Measurements from ENCODE around the gene PTPN20. TPM values are rescaled to one million over a fixed set of nuclear protein-coding genes. Genes with fewer than 3 reads are reported as not detected.

Gene PTPN20
- total and polyA plus RNA-seq, 2 of the 8 experiments (the other 6 are each of a cell fraction or from before 2014, with no cell fraction given) = not detected

DNA sequence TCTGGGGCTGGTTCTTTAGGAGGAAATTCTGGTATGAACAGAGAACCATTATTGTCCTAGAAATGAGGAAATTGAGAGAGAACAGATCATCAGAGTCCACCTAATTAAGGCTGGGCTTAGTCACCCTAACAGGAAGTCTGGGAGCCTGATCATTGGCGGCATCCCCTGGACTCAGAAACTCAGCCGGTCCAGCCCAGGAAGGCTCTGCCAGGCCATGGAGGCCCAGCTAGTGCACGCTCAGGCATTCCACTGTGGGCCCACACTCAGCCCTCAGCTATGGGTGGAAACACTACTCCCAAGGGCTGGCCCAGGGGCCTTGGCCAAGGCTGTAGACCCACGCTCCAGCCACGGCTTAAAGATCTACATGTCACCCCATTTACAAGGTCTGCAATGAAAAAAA lies 109.2 kb downstream of the PTPN20 start (continued):
- TF ChIP-seq ZNF274 (IDR thresholded peaks at IDR 0.05; ENCODE audit: borderline replicate concordance, extremely low read depth, low read length) (no peak), TEAD4 (IDR thresholded peaks at IDR 0.05; ENCODE audit: low read depth, low read length) (no peak), RAD21 (IDR thresholded peaks at IDR 0.05 in 1 of 2, conservative IDR thresholded peaks at IDR 0.05 in 1 of 2; ENCODE audit: low read depth in 2 of 2, low read length in 2 of 2) (no peak), CTBP2 (IDR thresholded peaks at IDR 0.05; ENCODE audit: borderline replicate concordance, insufficient read depth, insufficient read length, low read length) (no peak), POU5F1 (IDR thresholded peaks at IDR 0.05; ENCODE audit: low read depth, low read length) (no peak), KDM4A (IDR thresholded peaks at IDR 0.05; ENCODE audit: low read depth, low read length, severe bottlenecking) (no peak), NRF1 (IDR thresholded peaks at IDR 0.05; ENCODE audit: low read depth, low read length) (no peak)
- TF ChIP-seq, protein P1, sequence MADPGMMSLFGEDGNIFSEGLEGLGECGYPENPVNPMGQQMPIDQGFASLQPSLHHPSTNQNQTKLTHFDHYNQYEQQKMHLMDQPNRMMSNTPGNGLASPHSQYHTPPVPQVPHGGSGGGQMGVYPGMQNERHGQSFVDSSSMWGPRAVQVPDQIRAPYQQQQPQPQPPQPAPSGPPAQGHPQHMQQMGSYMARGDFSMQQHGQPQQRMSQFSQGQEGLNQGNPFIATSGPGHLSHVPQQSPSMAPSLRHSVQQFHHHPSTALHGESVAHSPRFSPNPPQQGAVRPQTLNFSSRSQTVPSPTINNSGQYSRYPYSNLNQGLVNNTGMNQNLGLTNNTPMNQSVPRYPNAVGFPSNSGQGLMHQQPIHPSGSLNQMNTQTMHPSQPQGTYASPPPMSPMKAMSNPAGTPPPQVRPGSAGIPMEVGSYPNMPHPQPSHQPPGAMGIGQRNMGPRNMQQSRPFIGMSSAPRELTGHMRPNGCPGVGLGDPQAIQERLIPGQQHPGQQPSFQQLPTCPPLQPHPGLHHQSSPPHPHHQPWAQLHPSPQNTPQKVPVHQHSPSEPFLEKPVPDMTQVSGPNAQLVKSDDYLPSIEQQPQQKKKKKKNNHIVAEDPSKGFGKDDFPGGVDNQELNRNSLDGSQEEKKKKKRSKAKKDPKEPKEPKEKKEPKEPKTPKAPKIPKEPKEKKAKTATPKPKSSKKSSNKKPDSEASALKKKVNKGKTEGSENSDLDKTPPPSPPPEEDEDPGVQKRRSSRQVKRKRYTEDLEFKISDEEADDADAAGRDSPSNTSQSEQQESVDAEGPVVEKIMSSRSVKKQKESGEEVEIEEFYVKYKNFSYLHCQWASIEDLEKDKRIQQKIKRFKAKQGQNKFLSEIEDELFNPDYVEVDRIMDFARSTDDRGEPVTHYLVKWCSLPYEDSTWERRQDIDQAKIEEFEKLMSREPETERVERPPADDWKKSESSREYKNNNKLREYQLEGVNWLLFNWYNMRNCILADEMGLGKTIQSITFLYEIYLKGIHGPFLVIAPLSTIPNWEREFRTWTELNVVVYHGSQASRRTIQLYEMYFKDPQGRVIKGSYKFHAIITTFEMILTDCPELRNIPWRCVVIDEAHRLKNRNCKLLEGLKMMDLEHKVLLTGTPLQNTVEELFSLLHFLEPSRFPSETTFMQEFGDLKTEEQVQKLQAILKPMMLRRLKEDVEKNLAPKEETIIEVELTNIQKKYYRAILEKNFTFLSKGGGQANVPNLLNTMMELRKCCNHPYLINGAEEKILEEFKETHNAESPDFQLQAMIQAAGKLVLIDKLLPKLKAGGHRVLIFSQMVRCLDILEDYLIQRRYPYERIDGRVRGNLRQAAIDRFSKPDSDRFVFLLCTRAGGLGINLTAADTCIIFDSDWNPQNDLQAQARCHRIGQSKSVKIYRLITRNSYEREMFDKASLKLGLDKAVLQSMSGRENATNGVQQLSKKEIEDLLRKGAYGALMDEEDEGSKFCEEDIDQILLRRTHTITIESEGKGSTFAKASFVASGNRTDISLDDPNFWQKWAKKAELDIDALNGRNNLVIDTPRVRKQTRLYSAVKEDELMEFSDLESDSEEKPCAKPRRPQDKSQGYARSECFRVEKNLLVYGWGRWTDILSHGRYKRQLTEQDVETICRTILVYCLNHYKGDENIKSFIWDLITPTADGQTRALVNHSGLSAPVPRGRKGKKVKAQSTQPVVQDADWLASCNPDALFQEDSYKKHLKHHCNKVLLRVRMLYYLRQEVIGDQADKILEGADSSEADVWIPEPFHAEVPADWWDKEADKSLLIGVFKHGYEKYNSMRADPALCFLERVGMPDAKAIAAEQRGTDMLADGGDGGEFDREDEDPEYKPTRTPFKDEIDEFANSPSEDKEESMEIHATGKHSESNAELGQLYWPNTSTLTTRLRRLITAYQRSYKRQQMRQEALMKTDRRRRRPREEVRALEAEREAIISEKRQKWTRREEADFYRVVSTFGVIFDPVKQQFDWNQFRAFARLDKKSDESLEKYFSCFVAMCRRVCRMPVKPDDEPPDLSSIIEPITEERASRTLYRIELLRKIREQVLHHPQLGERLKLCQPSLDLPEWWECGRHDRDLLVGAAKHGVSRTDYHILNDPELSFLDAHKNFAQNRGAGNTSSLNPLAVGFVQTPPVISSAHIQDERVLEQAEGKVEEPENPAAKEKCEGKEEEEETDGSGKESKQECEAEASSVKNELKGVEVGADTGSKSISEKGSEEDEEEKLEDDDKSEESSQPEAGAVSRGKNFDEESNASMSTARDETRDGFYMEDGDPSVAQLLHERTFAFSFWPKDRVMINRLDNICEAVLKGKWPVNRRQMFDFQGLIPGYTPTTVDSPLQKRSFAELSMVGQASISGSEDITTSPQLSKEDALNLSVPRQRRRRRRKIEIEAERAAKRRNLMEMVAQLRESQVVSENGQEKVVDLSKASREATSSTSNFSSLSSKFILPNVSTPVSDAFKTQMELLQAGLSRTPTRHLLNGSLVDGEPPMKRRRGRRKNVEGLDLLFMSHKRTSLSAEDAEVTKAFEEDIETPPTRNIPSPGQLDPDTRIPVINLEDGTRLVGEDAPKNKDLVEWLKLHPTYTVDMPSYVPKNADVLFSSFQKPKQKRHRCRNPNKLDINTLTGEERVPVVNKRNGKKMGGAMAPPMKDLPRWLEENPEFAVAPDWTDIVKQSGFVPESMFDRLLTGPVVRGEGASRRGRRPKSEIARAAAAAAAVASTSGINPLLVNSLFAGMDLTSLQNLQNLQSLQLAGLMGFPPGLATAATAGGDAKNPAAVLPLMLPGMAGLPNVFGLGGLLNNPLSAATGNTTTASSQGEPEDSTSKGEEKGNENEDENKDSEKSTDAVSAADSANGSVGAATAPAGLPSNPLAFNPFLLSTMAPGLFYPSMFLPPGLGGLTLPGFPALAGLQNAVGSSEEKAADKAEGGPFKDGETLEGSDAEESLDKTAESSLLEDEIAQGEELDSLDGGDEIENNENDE (IDR thresholded peaks at IDR 0.05; ENCODE audit: insufficient replicate concordance, low read length) = no peak
